HG02938 (cell line): Measurements from ENCODE around the gene ORMDL2.
"Not testable (repeated sequence)": the region's sequence is repeated elsewhere in the genome, so short reads cannot be mapped to it uniquely, and the experiment has no call there.

ENCODE experiments used
- ATAC-seq: cut with Tn5 transposase; IDR thresholded peaks from one replicate; pipeline ENCODE4 v1.9.1; 2021; ENCODE audit warnings: mild to moderate bottlenecking, moderate library complexity; ENCODE audit not compliant: unreplicated experiment

The ORMDL2 gene

GRCh38 chr12:55850401-55850800 lies 32.6 kb downstream of the ORMDL2 start:
- no peak for ATAC-seq

- no peak for ATAC-seq
These were observed 33.1 kb downstream of the ORMDL2 start for GRCh38 chr12:55850893-55851292.

- no peak for ATAC-seq
These were observed 34.9 kb downstream of the ORMDL2 start for GRCh38 chr12:55852740-55853139.

- no peak for ATAC-seq
These were observed 43.6 kb downstream of the ORMDL2 start for GRCh38 chr12:55861396-55861795.

GRCh38 chr12:55861871-55862270 lies 44.0 kb downstream of the ORMDL2 start:
- ATAC-seq = no peak

- ATAC-seq = no peak
These were observed 44.4 kb downstream of the ORMDL2 start for GRCh38 chr12:55862286-55862685.

GRCh38 chr12:55862931-55863330 lies 45.1 kb downstream of the ORMDL2 start:
- not testable (repeated sequence) for ATAC-seq

- ATAC-seq = no peak
These were observed 47.5 kb downstream of the ORMDL2 start for GRCh38 chr12:55865327-55865726.

GRCh38 chr12:55866454-55867004 lies 48.7 kb downstream of the ORMDL2 start:
- ATAC-seq = not testable (repeated sequence)
